Erythroblast (primary cell): ENCODE results near the gene SLC9A3.

Experiments
- DNase-seq, 2 experiments: peaks; one replicate each; lab custom pipeline; 2025; lab: John Stamatoyannopoulos, UW
- GATA1 ChIP-seq: IDR thresholded peaks from 2 replicates; pipeline ENCODE4 v1.6.1; 2011; ENCODE audit warnings: low read depth, mild to moderate bottlenecking, control low read depth, low read length, moderate library complexity
- POLR2A ChIP-seq: IDR thresholded peaks from 2 replicates; pipeline ENCODE4 v1.6.1; 2011; ENCODE audit warnings: mild to moderate bottlenecking, low read length

Gene SLC9A3

DNA sequence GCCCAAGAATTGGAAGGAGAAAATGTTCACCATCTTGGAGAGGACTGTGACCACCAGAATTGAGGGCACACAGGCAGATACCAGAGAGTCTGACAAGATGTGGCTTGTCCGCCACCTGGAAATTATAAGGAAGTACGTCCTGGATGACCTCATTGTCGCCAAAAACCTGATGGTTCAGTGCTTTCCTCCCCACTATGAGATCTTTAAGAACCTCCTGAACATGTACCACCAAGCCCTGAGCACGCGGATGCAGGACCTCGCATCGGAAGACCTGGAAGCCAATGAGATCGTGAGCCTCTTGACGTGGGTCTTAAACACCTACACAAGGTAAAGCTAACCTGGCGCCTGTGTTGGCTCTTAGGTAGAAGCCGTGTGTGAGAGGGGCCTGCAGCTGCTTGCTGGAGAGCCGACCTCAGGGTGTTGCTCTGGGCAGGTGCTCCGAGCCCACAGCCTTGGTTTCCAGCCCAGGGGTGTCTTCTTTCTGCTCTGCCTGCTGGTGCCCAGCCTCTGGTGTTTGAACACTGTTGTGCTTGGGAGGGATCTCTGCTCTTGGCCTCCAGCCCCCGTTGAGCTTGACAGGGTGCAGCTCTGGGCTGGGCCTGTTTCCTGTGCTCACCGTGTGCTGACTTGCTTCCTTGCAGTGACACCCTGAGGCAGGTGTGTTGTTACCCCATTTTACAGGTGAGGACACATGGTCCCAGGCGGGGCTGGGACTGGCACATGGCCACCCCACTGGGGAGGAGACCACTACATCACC, 70.3 kb downstream of the SLC9A3 start:
- no peak for DNase-seq
- TF ChIP-seq GATA1, result no peak
- TF ChIP-seq POLR2A, result no peak

DNA sequence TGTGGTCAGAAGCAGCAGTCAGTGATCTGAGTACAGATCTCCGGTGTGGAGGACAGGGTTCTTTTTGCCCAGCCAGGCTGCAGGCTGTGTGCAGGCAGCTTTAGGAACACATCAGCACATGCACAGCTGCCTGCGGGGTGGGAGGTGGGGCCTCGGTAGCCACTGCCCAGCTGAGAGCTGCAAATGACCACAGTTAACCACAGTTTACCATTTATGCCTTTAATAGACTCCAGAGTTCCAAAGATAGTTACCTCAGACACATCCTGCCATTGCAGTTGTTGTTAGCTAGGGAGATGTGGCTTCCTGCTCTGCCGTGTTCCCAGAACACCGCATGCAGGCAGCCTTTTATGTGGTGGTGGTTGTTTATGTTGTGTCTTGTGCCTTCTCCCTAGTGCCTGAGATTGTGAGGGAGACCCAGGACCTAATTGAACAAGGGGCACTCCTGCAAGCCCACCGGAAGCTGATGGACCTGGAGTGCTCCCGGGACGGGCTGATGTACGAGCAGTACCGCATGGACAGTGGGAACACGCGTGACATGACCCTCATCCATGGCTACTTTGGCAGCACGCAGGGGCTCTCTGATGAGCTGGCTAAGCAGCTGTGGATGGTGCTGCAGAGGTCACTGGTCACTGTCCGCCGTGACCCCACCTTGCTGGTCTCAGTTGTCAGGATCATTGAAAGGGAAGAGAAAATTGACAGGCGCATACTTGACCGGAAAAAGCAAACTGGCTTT, 71.1 kb downstream of the SLC9A3 start:
- TF ChIP-seq POLR2A (no peak), GATA1 (no peak)

DNA sequence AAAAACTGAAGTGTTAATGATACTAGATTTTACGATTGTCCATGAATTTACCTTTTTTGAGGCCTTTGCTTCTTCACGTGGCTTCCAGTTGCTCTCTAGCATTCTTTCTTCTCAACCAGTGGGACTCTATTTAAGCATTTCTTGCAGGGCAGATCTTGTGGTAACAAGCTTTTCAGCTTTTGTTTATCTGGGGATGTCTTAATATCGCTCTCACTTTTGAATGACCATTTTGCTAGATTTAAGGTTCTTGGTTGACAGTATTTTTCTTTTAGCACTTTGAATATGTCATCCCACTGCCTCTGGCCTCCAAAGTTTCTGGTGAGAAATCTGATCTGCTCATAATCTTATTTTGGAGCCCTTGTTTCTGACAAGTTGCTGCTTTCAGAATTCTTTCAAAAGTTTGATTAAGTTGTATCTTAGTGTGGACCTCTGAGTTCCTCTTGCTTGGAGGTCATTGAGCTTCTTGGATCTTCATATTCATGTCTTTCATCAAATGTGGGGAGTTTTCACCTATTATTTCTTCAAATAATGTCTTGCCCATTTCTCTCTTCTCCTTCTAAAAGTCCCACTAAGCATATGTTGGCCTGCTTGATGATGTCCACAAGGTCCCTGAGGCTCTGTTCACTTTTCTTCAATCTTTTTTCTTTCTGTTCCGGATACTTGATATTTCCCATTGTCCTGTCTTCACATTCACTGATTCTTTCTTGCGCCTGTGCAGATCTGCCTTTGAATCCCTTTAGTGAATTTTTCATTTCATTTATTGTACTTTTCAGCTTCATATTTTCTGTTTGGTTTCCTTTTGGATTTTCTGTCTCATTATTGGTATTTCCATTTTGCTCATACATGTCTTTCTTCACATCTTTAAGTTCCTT, 72.4 kb downstream of the SLC9A3 start:
- no peak for DNase-seq
- TF ChIP-seq GATA1, result no peak
- TF ChIP-seq POLR2A, result no peak

More for the DNA sequence above, 71.1 kb downstream of the SLC9A3 start:
- no peak for DNase-seq

DNA sequence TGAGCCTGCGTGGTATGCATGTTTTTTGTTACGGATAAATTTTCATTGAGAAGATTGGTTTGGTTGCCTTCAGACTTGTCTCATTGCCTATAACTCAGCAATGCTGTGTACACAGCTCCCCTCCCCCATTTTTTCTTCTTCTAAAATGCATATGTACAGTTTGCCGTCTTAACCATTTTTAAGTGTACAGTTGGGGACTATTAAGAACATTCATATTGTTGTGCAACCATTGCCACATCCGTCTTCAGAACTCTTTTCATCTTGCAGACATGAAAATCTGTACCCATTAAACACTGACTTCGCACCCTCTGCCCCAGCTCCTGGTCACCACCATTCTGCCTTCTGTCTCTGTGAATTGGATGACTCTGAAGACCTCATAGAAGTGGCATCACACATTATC, 75.1 kb downstream of the SLC9A3 start:
- TF ChIP-seq GATA1 (no peak), POLR2A (no peak)
- no peak for DNase-seq

DNA sequence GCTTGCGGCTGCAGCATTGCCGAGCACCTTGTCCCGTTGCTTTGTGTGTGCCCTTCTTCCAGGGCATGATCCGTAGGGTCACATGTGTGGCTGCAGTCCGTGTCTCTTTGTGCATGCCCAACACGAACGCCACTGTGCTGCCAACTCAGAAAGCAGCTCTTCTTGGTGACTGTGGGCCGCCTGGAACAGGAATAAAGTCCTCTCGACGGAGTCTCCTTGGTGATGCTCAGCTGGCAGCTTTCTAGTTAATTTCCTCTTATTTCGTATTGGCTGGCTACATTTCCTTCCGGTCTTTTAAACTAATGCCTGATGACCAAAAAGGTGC, 75.5 kb downstream of the SLC9A3 start:
- TF ChIP-seq POLR2A (no peak), GATA1 (no peak)
- no peak for DNase-seq

DNA sequence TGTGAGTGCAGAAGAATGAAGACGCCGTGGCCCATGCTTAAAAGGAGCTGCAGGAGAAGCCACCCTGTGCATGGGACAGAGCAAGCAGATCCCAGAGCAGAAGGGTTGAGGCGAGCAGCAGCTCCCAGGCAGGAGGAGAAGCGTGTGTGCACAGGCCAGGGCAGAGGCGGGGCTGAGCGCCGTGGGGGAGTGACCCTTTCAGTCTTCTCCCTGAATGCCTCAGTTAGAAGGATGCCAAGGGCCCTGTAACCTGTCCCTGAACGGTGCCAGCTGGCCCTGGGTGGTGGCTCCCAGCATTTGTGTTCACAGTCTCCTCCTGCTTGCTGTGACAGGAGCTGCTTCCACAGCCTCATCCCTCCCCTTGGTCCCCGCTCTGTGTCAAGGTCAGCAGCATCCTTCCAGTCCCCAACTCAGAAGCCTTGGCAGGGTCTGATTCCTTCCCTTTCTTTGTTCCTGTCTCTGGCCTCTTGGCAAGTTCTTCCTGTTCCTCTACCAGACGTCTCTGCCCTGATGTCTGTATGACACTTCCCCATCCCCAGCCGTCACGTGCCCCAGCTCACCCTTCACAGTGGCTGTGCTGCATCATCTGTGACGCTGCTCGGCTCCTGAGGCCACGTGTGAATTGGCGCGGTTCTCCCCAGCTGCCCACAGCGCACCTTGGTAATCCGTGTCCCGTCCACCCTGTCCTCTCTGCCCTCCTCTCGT, 76.0 kb downstream of the SLC9A3 start:
- TF ChIP-seq POLR2A (no peak), GATA1 (no peak)
- no peak for DNase-seq

DNA sequence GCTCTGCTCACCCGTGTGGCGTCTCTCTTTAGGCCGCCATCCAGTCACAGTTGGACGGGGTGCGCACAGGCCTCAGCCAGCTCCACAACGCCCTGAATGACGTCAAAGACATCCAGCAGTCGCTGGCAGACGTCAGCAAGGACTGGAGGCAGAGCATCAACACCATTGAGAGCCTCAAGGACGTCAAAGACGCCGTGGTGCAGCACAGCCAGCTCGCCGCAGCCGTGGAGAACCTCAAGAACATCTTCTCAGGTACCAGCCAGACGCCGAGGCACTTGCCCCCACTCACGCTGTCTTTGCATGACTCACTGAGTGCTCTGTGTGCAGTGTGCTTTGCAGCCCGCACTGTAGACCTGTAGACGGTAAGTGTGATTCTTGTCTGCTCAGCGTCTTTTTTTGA, 76.7 kb downstream of the SLC9A3 start:
- TF ChIP-seq POLR2A (no peak), GATA1 (no peak)
- DNase-seq, result no peak

DNA sequence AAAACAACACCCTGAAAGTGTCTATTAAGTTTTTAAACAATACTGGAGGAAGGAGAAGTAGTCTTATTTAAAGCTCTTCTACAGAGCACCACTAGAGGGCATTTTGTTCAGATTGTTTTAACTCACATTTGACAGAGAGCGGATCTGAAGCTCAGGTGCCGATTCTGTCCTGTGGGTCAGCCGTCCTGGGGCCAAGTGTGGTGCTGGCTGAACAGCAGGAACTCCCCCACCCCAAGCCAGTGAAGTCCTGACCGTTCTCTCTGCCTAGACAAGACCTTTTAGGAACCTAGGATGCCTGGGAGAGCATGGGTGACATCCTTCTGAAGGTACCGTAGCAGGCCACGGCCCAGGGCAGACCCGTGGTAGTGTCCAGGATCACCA, 77.4 kb downstream of the SLC9A3 start:
- no peak for TF ChIP-seq GATA1
- no peak for TF ChIP-seq POLR2A
- DNase-seq, result peak; percentile 36 to 44

DNA sequence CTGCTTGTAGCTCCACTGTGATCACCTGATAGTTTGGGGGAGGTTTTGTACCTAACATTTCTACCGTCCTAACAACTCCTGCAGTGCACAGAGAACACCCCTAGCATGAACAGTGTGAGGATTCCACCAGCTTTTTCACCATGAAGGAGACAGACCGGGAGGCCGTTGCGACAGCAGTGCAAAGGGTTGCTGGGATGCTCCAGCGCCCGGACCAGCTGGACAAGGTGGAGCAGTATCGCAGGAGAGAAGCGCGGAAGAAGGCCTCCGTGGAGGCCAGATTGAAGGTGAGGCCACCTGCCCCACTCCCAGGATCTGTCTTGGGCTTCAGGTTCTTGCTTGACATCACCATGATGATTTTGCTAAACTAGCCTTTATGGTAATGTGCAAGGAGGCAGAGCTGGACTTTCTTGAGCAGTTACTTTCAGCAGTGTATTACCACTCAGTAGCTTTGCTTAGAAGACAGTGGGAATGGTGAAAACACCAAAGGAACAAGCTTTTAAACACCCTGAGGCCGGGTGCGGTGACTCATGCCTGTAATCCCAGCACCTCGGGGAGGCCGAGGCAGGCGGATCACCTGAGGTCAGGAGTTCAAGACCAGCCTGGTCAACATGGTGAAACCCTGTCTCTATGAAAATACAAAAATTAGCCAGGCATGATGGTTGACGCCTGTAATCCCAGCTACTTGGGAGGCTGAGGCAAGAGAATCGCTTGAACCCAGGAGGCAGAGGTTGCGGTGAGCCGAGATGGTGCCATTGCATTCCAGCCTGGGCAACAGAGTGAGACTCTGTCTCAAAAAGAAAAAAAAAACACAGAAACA, 78.0 kb downstream of the SLC9A3 start:
- no peak for DNase-seq
- TF ChIP-seq GATA1 (no peak), POLR2A (no peak)

DNA sequence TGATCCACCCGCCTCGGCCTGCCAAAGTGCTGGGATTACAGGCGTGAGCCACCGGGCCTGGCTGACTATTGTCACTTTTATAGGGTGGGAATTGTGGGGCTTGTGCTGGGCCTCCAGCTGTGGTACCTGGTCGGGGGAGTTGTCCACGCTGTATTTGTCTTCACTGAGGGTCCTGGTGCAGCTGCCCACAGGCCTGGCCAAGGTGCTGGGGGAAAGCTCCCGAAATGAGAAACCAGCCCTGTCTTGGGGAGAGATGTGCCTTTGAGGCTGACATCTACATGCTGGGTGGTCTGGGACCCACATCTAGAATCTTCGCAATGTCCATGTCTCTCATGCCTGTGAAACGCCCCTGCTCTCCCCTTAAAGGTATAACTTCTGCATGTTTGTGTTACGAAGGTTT, 78.7 kb downstream of the SLC9A3 start:
- TF ChIP-seq GATA1 (no peak), POLR2A (no peak)

DNA sequence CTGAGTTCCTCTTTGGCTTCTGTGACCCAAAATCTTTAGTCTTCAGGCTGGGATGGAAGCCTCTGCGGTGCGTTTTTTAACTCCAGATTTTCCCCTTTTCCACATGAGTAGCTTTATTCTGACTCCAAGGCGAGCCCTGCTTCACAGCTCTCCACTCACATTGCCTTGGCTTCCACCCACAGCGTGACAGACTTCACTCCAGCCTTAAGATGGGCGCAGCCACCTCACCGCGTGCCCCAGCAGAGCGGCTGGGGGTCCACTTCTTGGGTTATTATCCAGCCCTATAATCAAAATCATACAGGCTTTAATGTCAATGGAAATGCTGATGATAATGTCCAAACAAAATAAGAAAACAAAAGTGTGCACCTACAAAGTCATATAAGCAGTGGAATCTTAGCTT, 80.0 kb downstream of the SLC9A3 start:
- TF ChIP-seq GATA1 (no peak), POLR2A (no peak)
- no peak for DNase-seq

More for the DNA sequence above, 78.7 kb downstream of the SLC9A3 start:
- DNase-seq, result no peak

DNA sequence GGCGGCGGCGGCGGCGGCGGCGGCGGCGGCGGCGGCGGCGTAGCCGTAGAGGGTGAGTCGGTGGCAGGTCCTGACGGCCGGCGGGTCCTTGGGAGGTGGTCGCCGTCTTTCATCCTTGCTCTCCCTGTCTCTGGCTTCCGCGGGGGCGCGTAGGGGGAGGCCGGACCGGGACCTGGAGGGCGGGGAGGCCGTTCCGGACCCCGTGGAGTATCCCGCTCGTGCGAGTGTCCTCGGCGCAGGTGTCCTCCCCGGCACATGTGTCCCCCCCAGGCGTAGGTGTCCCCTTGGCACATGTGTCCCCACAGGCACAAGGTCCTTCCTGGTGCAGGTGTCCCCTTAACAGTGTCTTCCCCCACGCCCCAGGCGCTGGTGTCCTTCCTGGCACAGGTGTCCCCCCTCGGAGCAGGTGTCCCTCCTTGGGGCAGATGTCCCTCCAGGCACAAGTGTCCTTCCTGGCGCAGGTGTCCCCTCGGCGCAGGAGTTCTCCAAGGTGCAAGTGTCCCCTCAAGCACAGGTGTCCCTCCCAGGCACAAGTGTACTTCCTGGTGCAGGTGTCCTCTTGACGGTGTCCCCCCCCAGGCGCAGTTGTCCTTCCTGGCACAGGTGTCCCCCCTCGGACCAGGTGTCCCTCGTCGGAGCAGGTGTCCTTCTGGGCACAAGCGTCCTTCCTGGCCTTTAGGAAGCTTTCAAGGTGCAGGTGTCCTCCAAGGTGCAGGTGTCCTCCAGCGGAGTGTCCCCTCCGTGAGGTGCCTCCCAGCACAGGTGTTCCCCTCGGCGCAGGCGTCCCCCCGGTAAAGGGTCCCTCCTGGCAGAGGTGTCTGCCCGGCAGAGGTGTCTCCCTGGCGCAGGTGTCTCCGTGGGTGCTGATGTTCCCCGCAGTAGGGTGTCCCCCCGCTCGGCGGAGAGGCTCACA, 80.8 kb downstream of the SLC9A3 start:
- TF ChIP-seq POLR2A, result peak; percentile 47
- no peak for TF ChIP-seq GATA1
- DNase-seq, result peak in 1 of 2 experiments; percentile 71
